Fibroblast of lung (primary cell): ENCODE measurements around the gene CATSPER1. TPM values are rescaled to one million over a fixed set of nuclear protein-coding genes. Genes with fewer than 3 reads are reported as not detected.

Source experiments
- DNase-seq, 2 donors: peaks; one replicate each; pipeline versions ENCODE4 v3.0.0 to v3.0.0-alpha.2; 2010; ENCODE audit warnings: low read depth in 2 of 2
- H2AFZ ChIP-seq: 2 replicates; pipeline ENCODE4 v1.5.1; 2012; ENCODE audit warnings: low read length, control low read depth, inconsistent platforms
- H3K27ac ChIP-seq: 2 replicates; pipeline ENCODE4 v1.5.1; 2011; ENCODE audit warnings: low read length, control low read depth; ENCODE audit not compliant: insufficient read depth
- H3K27me3 ChIP-seq: 2 replicates; pipeline ENCODE4 v1.5.1; 2011; ENCODE audit warnings: mild to moderate bottlenecking, low read length; ENCODE audit not compliant: control insufficient read depth, insufficient read depth
- H3K36me3 ChIP-seq: 2 replicates; pipeline ENCODE4 v1.5.1; 2011; ENCODE audit warnings: low read length; ENCODE audit not compliant: control insufficient read depth, insufficient read depth
- H3K4me1 ChIP-seq: 2 replicates; pipeline ENCODE4 v1.5.1; 2011; ENCODE audit warnings: low read length; ENCODE audit not compliant: control insufficient read depth, insufficient read depth; ENCODE audit errors: extremely low read depth
- H3K4me2 ChIP-seq: 2 replicates; pipeline ENCODE4 v1.5.1; 2011; ENCODE audit warnings: low read length, control low read depth; ENCODE audit not compliant: insufficient read depth; ENCODE audit errors: extremely low read depth
- H3K4me3 ChIP-seq, 4 experiments: fragments of 200-600 bp in 1 of 4; sonication (generic) in 1 of 4; replicated peaks in 1 of 4; 2 replicates each; pipeline ENCODE4 v1.5.1; 2011 to 2016; ENCODE audit warnings: low read length in 4 of 4, low read depth in 3 of 4, mild to moderate bottlenecking in 3 of 4, control low read depth in 2 of 4, inconsistent platforms in 1 of 4, mixed read lengths in 1 of 4; ENCODE audit not compliant: insufficient read depth in 1 of 4; ENCODE audit errors: control extremely low read depth in 1 of 4
- H3K79me2 ChIP-seq: 2 replicates; pipeline ENCODE4 v1.5.1; 2012; ENCODE audit warnings: mild to moderate bottlenecking, low read length, inconsistent platforms; ENCODE audit not compliant: control insufficient read depth, insufficient read depth
- H3K9ac ChIP-seq: 2 replicates; pipeline ENCODE4 v1.5.1; 2011; ENCODE audit warnings: mild to moderate bottlenecking, low read length, control low read depth; ENCODE audit not compliant: insufficient read depth
- H3K9me3 ChIP-seq: 2 replicates; pipeline ENCODE4 v1.5.1; 2012; ENCODE audit warnings: low read depth, low read length; ENCODE audit not compliant: control insufficient read depth, insufficient read depth
- H4K20me1 ChIP-seq: 2 replicates; pipeline ENCODE4 v1.5.1; 2011; ENCODE audit warnings: low read length; ENCODE audit not compliant: control insufficient read depth, insufficient read depth; ENCODE audit errors: extremely low read depth
- CTCF ChIP-seq, 2 donors: IDR thresholded peaks in 1 of 2; conservative IDR thresholded peaks in 1 of 2; 1 replicate in 1 of 2; 2 replicates in 1 of 2; pipeline ENCODE4 v1.5.1; 2011 to 2012; ENCODE audit warnings: low read length in 2 of 2, control low read depth in 1 of 2, inconsistent platforms in 1 of 2, low read depth in 1 of 2, mild to moderate bottlenecking in 1 of 2
- EZH2 ChIP-seq: IDR thresholded peaks from 2 replicates; pipeline ENCODE4 v1.5.1; 2012; ENCODE audit warnings: low read length, control low read depth, mild to moderate bottlenecking; ENCODE audit errors: missing control alignments
- polyA minus RNA-seq: library from RNA; depleted of rRNA, polyadenylated mRNA; stranded (reverse); fragments of >200 nt; gene quantifications from 2 replicates; pipeline ENCODE4 v1.2.3, GENCODE V29; 2011; ENCODE audit warnings: low replicate concordance
- polyA plus RNA-seq, 2 donors: library from polyadenylated mRNA; depleted of rRNA in 1 of 2; stranded (reverse) in 1 of 2; unstranded in 1 of 2; fragments of >200 nt; gene quantifications; 2 replicates each; pipeline ENCODE4 v1.2.1, GENCODE V29; 2011 to 2012; ENCODE audit warnings: missing spikeins in 1 of 2
- total RNA-seq: library from RNA; depleted of rRNA; stranded (reverse); fragments of >200 nt; gene quantifications from 2 replicates; pipeline ENCODE4 v1.2.1, GENCODE V29; 2014

CATSPER1 gene
- total RNA-seq: not detected in 2 replicates
- 0.28 TPM in 1 of 2 replicates, not detected in the other for polyA plus RNA-seq
- 0.20 and 0.36 TPM in 2 replicates for polyA plus RNA-seq (2012)
- not detected in 2 replicates for polyA minus RNA-seq

- DNase-seq: no peak
Measured at GRCh38 chr11:66026017-66026529, at the start of gene CATSPER1. Gene CATSPER1 (minus strand): TSS chr11:66026479. CDS start chr11:66026379, 100 bp downstream.

GRCh38 chr11:66075273-66075672, 49.0 kb upstream of the CATSPER1 start:
- no peak for DNase-seq
- peaks cover 6% of the 10 kb centered on the region for H3K4me1 ChIP-seq
- TF ChIP-seq EZH2 (no peak), CTCF (conservative IDR thresholded peaks at IDR 0.05 in 1 of 2, IDR thresholded peaks at IDR 0.05 in 1 of 2; ENCODE audit: low read depth in 1 of 2, low read length in 2 of 2) (no peak)
- no peak overlapping the region for H2AFZ ChIP-seq
- no peak overlapping the region for H3K9ac ChIP-seq
- no peak overlapping the region for H3K4me2 ChIP-seq
- H3K36me3 ChIP-seq: no peaks in the 10 kb centered on the region
- H3K4me3 ChIP-seq: no peak overlapping the region
- H3K79me2 ChIP-seq: peaks cover 27% of the 10 kb centered on the region
- no peak overlapping the region for H3K27ac ChIP-seq
- no peaks in the 10 kb centered on the region for H3K9me3 ChIP-seq
- no peaks in the 10 kb centered on the region for H4K20me1 ChIP-seq
- H3K27me3 ChIP-seq: no peaks in the 10 kb centered on the region

More at GRCh38 chr11:66026017-66026529, at the start of gene CATSPER1:
- Histone ChIP-seq H3K9ac (no peak within 1 kb of the TSS), H3K36me3 (no peaks in the 10 kb centered on the region), H3K4me1 (peaks cover 5% of the 10 kb centered on the region), H3K27ac (no peak within 1 kb of the TSS), H3K9me3 (no peaks in the 10 kb centered on the region), H3K27me3 (no peaks in the 10 kb centered on the region), H3K4me3 (no peak within 1 kb of the TSS), H2AFZ (no peak within 1 kb of the TSS), H3K79me2 (no peaks in the 10 kb centered on the region), H3K4me2 (no peak within 1 kb of the TSS), H4K20me1 (no peaks in the 10 kb centered on the region)
- TF ChIP-seq EZH2 (no peak), CTCF (conservative IDR thresholded peaks at IDR 0.05 in 1 of 2, IDR thresholded peaks at IDR 0.05 in 1 of 2; ENCODE audit: low read depth in 1 of 2, low read length in 2 of 2) (no peak)

GRCh38 chr11:66073669-66074068, 47.4 kb upstream of the CATSPER1 start:
- H3K27ac ChIP-seq: no peak overlapping the region
- H3K4me3 ChIP-seq: no peak overlapping the region
- H3K9me3 ChIP-seq: no peaks in the 10 kb centered on the region
- no peaks in the 10 kb centered on the region for H3K27me3 ChIP-seq
- H3K79me2 ChIP-seq: peaks cover 24% of the 10 kb centered on the region
- H3K4me1 ChIP-seq: peaks cover 15% of the 10 kb centered on the region
- H4K20me1 ChIP-seq: no peaks in the 10 kb centered on the region
- no peak overlapping the region for H3K9ac ChIP-seq
- DNase-seq: no peak
- TF ChIP-seq EZH2 (no peak), CTCF (conservative IDR thresholded peaks at IDR 0.05 in 1 of 2, IDR thresholded peaks at IDR 0.05 in 1 of 2; ENCODE audit: low read depth in 1 of 2, low read length in 2 of 2) (no peak)
- no peak overlapping the region for H2AFZ ChIP-seq
- H3K4me2 ChIP-seq: no peak overlapping the region
- peaks cover 7% of the 10 kb centered on the region for H3K36me3 ChIP-seq
